Fibroblast of skin of abdomen (primary cell): ENCODE results near the gene MATN4.

ENCODE experiments used
- DNase-seq: peaks from one replicate; pipeline ENCODE4 v3.0.0-alpha.2; 2013

The MATN4 gene

DNA sequence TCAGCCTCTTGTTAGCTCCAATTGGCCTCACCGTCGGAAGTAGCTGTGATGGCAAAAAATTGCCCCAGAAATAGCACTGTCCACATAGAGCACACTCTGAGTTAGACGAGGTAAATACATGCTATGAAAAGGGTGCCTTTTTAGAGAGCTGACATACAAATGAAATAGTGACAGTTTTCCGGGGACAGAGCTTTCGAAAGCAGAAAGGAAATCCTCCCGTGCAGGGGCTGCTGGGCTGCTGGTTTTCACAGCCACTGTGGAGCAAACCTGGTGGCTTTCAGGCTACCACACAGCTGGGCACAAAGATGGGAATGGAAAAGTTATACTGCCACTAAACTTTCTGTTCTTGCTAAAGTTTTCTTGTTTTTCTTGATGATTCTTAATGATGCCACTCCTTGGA is 62.0 kb downstream of the MATN4 start:
- no peak for DNase-seq
